K562 (cell line): ENCODE measurements around the gene RELL2.

Experiments
- BHLHE40 ChIP-seq: IDR thresholded peaks from 2 replicates; pipeline ENCODE4 v1.6.1; 2011; ENCODE audit warnings: low read length, improper control_type of control experiment
- BRCA1 ChIP-seq, 2 experiments: fragments of 450-650 bp in 1 of 2; sonication (generic) in 1 of 2; formaldehyde crosslinking in 1 of 2; IDR thresholded peaks; 2 replicates each; pipeline versions ENCODE4 v1.5.0 to v1.6.1; 2017 to 2020; ENCODE audit warnings: mild to moderate bottlenecking in 1 of 2, missing genetic modification reagents in 1 of 2
- EP400 ChIP-seq: fragments of 450-650 bp; IDR thresholded peaks from 2 replicates; pipeline ENCODE4 v1.6.1; 2017; ENCODE audit warnings: antibody characterized with exemption, mild to moderate bottlenecking, moderate library complexity
- FOS ChIP-seq: IDR thresholded peaks from 3 replicates; pipeline ENCODE4 v1.6.1; 2011; ENCODE audit not compliant: insufficient read length; ENCODE audit errors: extremely low read depth
- HNRNPL ChIP-seq: fragments of 200-400 bp; formaldehyde crosslinking; IDR thresholded peaks from 2 replicates; pipeline ENCODE4 v1.6.1; 2017; ENCODE audit warnings: low read depth, mild to moderate bottlenecking, low read length
- KHSRP ChIP-seq: fragments of 450-650 bp; IDR thresholded peaks from 2 replicates; pipeline ENCODE4 v1.6.1; 2017
- RBM14 ChIP-seq: fragments of 200-400 bp; formaldehyde crosslinking; IDR thresholded peaks from 2 replicates; pipeline ENCODE4 v1.6.1; 2018; ENCODE audit warnings: low read depth, mild to moderate bottlenecking, low read length, moderate library complexity, borderline replicate concordance; ENCODE audit not compliant: insufficient read depth
- ZBTB1 ChIP-seq: sonication (generic); formaldehyde crosslinking; IDR thresholded peaks from 2 replicates; pipeline ENCODE4 v1.8.1; 2023; ENCODE audit warnings: missing genetic modification reagents, low read depth, mild to moderate bottlenecking, borderline replicate concordance
- ZNF324 ChIP-seq: fragments of 250-450 bp; sonication (Bioruptor Pico); IDR thresholded peaks from 2 replicates; pipeline ENCODE4 v1.4.0; 2020; ENCODE audit warnings: mild to moderate bottlenecking
- TF ChIP-seq, protein P1 (sequence below): sonication (generic); formaldehyde crosslinking; IDR thresholded peaks from 2 replicates; pipeline ENCODE4 v1.8.0; 2022; ENCODE audit warnings: missing genetic modification reagents, mild to moderate bottlenecking, borderline replicate concordance

DNA sequence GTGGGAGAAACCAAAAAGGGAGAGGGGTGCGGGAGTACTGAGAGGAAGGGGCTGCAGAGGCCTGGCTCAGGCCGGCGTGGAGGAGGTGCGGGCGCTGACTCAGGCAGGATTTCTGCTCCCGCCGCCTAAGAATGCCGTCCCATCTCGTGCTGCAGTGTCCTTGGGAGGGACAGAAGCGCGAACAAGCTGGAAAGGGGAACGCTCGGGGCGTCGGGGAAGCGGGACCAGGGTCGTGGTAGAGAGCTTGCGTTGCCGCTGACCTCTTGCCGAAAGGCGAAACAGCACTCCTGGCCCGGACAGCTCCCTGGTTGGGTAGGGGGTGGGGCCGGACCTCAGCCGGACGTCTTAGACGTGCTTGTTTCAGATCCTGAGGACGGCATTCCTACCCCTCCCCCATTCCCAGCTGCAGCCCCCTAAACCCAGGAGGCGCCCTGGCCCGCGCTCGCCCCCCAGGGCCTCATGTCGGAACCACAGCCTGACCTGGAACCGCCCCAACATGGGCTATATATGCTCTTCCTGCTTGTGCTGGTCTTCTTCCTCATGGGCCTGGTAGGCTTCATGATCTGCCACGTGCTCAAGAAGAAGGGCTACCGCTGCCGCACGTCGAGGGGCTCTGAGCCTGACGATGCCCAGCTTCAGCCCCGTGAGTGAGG lies 1.1 kb downstream of the RELL2 start:
- TF ChIP-seq FOS (no peak), ZNF324 (no peak), ZBTB1 (CRISPR knock-in tag) (no peak), KHSRP (no peak), HNRNPL (no peak), BHLHE40 (no peak), EP400 (peak; percentile 49; the same call in 1 of the 2 replicates), BRCA1 (IDR thresholded peaks at IDR 0.05) (no peak), BRCA1 (CRISPR knock-in tag; IDR thresholded peaks at IDR 0.05) (0 out of 2 replicates have a peak, but pooled peaks have one; percentile 36), RBM14 (no peak)
- TF ChIP-seq, protein P1, sequence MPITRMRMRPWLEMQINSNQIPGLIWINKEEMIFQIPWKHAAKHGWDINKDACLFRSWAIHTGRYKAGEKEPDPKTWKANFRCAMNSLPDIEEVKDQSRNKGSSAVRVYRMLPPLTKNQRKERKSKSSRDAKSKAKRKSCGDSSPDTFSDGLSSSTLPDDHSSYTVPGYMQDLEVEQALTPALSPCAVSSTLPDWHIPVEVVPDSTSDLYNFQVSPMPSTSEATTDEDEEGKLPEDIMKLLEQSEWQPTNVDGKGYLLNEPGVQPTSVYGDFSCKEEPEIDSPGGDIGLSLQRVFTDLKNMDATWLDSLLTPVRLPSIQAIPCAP (CRISPR knock-in tag), result no peak
